Uterus (tissue), 2 donors: ENCODE measurements around the gene MRC2.

ENCODE experiments used
- CTCF ChIP-seq, 4 experiments: fragments of 200-600 bp in 2 of 4; fragments of 450-650 bp in 2 of 4; sonication (generic) in 2 of 4; IDR thresholded peaks; one replicate each; pipeline ENCODE4 v1.5.1; 2016 to 2019; ENCODE audit warnings: antibody characterized with exemption in 4 of 4, mild to moderate bottlenecking in 2 of 4, moderate library complexity in 1 of 4
- POLR2A ChIP-seq, 2 donors: fragments of 450-650 bp; IDR thresholded peaks; one replicate each; pipeline ENCODE4 v1.6.1; 2016; ENCODE audit warnings: antibody characterized with exemption in 2 of 2, mild to moderate bottlenecking in 1 of 2, moderate library complexity in 1 of 2

- TF ChIP-seq CTCF (IDR thresholded peaks at IDR 0.05) (no peak), POLR2A (IDR thresholded peaks at IDR 0.05) (no peak)
Observed at GRCh38 chr17:62664336-62665120, 37.1 kb downstream of the MRC2 start.
